ENCODE data around the gene INSC. TPM values are rescaled to one million over a fixed set of nuclear protein-coding genes. Genes with fewer than 3 reads are reported as not detected.

The INSC gene
- total and polyA plus RNA-seq, 2 of the 4 experiments (the other 2 are of a cell fraction), result 0.53 to 1.4 TPM

- peak overlapping the region; percentile 89 for H3K23ac ChIP-seq (ENCODE audit: low read depth, low read length)
- no peaks in the 10 kb centered on the region for H4K20me1 ChIP-seq (ENCODE audit: insufficient read depth, low read length)
- H3K27me3 ChIP-seq (ENCODE audit: control insufficient read depth, insufficient read depth, low read length), result no peaks in the 10 kb centered on the region
- in situ Hi-C loops (cut with MboI; ENCODE audit: low sequenced_read_pairs) (loop anchor here (5.0 kb wide), 1 partner anchor 89 kb away; no protein-coding TSS in a partner anchor), dilution Hi-C loops (cut with HindIII; ENCODE audit: low sequenced_read_pairs, unreplicated experiment) (no loop called here), intact Hi-C loops (cut with micrococcal nuclease) (no loop called here)
- H4K91ac ChIP-seq (ENCODE audit: insufficient read depth, low read depth, low read length), result peak overlapping the region; percentile 92
- no peaks in the 10 kb centered on the region for H3K9me3 ChIP-seq (ENCODE audit: control insufficient read depth, insufficient read depth, low read length)
- peaks cover 30% of the 10 kb centered on the region for H3K4me1 ChIP-seq (ENCODE audit: control insufficient read depth, insufficient read depth, low read length)
- H3K18ac ChIP-seq (ENCODE audit: low read depth, low read length), result peak overlapping the region; percentile 77; the same call in 1 of the 2 replicates
- peak overlapping the region; percentile 70 for H2BK5ac ChIP-seq (ENCODE audit: low read depth, low read length, poor library complexity, severe bottlenecking)
- H3K79me1 ChIP-seq (ENCODE audit: low read depth in 1 of 2, low read length in 2 of 2), result no peaks in the 10 kb centered on the region
- peak overlapping the region; percentile 0; the same call in 1 of the 2 replicates for H3K4me2 ChIP-seq (ENCODE audit: low read depth, low read length)
- peak overlapping the region; percentile 12; the same call in 1 of the 2 replicates for H3K27ac ChIP-seq (ENCODE audit: insufficient read depth, low read length)
- no peak overlapping the region for H2AFZ ChIP-seq (replicated peaks; ENCODE audit: low read length, poor library complexity)
- TF ChIP-seq NFE2L2 (IDR thresholded peaks at IDR 0.05; ENCODE audit: low read depth, low read length), result no peak
- no peak for TF ChIP-seq USF2 (IDR thresholded peaks at IDR 0.05; ENCODE audit: low read depth, low read length)
- TF ChIP-seq RFX5 (IDR thresholded peaks at IDR 0.05; ENCODE audit: low read depth, low read length), result no peak
- BruUV-seq (replicated peaks), result no TSS peak
- peak overlapping the region; percentile 71 to 72 for H4K8ac ChIP-seq (ENCODE audit: low read depth in 2 of 2, low read length in 2 of 2)
- H3K36me3 ChIP-seq (ENCODE audit: control insufficient read depth, insufficient read depth, low read length), result no peaks in the 10 kb centered on the region
- WGBS, 2 experiments (ENCODE audit: extremely low coverage in 2 of 2, insufficient read length in 1 of 2), result no CpG with 5 or more reads among the region's 4 CpGs
- H2BK20ac ChIP-seq (ENCODE audit: low read depth, low read length), result peak overlapping the region; percentile 97
- H2BK120ac ChIP-seq (ENCODE audit: low read depth, low read length), result peak overlapping the region; percentile 95
- peak overlapping the region; percentile 79 for H3K14ac ChIP-seq (replicated peaks; ENCODE audit: low read depth, low read length)
- H3K56ac ChIP-seq (ENCODE audit: extremely low read depth, insufficient read depth, low read length), result peak overlapping the region; percentile 78
- ChIA-PET POLR2A (ENCODE audit: unreplicated experiment) (interaction anchor here (0.5 to 0.8 kb wide), 2 partner anchors 9 to 81 kb away, joined by 3 to 4 read pairs; no protein-coding TSS in a partner anchor), CTCF (interaction anchor here (0.6 to 0.9 kb wide), 3 partner anchors 52 to 101 kb away, joined by 3 to 4 read pairs (median 3); no protein-coding TSS in a partner anchor)
- peak overlapping the region; percentile 82; the same call in 2 of the 3 replicates for H2BK15ac ChIP-seq (ENCODE audit: low read depth, low read length)
- peaks cover 14% of the 10 kb centered on the region for H3K9me1 ChIP-seq (ENCODE audit: insufficient read depth, low read length)
- DNase-seq, result peak; percentile 55
- no peak overlapping the region; the same call in 1 of the 2 replicates for H3K9ac ChIP-seq (ENCODE audit: low read depth, low read length)
- H3K4me3 ChIP-seq (ENCODE audit: insufficient read depth, low read depth, low read length), result no peak overlapping the region
- H4K5ac ChIP-seq (ENCODE audit: low read depth, low read length), result peak overlapping the region; percentile 31; the same call in 1 of the 2 replicates
- H2AK5ac ChIP-seq (ENCODE audit: low read depth, low read length), result peak overlapping the region; percentile 59
- peak overlapping the region; percentile 87 for H3K4ac ChIP-seq (ENCODE audit: low read depth, low read length)
- peak; percentile 19; the same call in 1 of the 2 replicates for ATAC-seq (ENCODE audit: low read depth)
- peak overlapping the region; percentile 6 for H2AK9ac ChIP-seq (replicated peaks; ENCODE audit: low read depth, low read length, poor library complexity)
These were observed 6.8 kb upstream of the INSC start for GRCh38 chr11:15107730-15108515.
